Natural killer cell (primary cell): ENCODE results near the gene DHCR24. TPM values are rescaled to one million over a fixed set of nuclear protein-coding genes. Genes with fewer than 3 reads are reported as not detected.

Experiments
- ATAC-seq, 3 donors: fragments of 150-1000 bp in 2 of 3; fragments of 200-7000 bp in 1 of 3; cut with Tn5 transposase; 1 replicate in 1 of 3; 2 replicates in 2 of 3; pipeline ENCODE4 v1.10.0; 2021; ENCODE audit warnings: mild to moderate bottlenecking in 2 of 3, moderate library complexity in 2 of 3
- DNase-seq, 2 donors: peaks; one replicate each; pipeline versions ENCODE4 v3.0.0 to v3.0.0-alpha.2; 2013 to 2021; ENCODE audit warnings: mixed read lengths in 1 of 2
- H3K27ac ChIP-seq: one replicate; pipeline ENCODE4 v1.5.1; 2013; ENCODE audit warnings: mild to moderate bottlenecking, low read length
- H3K27me3 ChIP-seq: one replicate; pipeline ENCODE4 v1.6.1; 2013; ENCODE audit warnings: low read length; ENCODE audit not compliant: control insufficient read depth, insufficient read depth
- H3K36me3 ChIP-seq: one replicate; pipeline ENCODE4 v1.6.1; 2013; ENCODE audit warnings: low read length; ENCODE audit not compliant: control insufficient read depth, insufficient read depth
- H3K4me1 ChIP-seq: one replicate; pipeline ENCODE4 v1.6.1; 2013; ENCODE audit warnings: low read length; ENCODE audit not compliant: control insufficient read depth, insufficient read depth
- H3K4me3 ChIP-seq: one replicate; pipeline ENCODE4 v1.5.1; 2013; ENCODE audit warnings: low read length
- H3K9me3 ChIP-seq: one replicate; pipeline ENCODE4 v1.6.1; 2013; ENCODE audit warnings: low read length; ENCODE audit not compliant: control insufficient read depth, insufficient read depth
- H3K27ac Mint-ChIP-seq, 2 donors: one replicate each; pipeline ENCODE4 v1.8.0; 2022; ENCODE audit warnings: mild to moderate bottlenecking in 2 of 2, mixed read lengths in 2 of 2, moderate library complexity in 1 of 2
- H3K27me3 Mint-ChIP-seq, 2 donors: one replicate each; pipeline ENCODE4 v1.8.0; 2022; ENCODE audit warnings: low read depth in 2 of 2, mixed read lengths in 2 of 2
- H3K36me3 Mint-ChIP-seq: one replicate; pipeline ENCODE4 v1.8.0; 2022; ENCODE audit warnings: mixed read lengths
- H3K4me1 Mint-ChIP-seq, 2 donors: one replicate each; pipeline ENCODE4 v1.8.0; 2022; ENCODE audit warnings: mixed read lengths in 2 of 2
- H3K4me3 Mint-ChIP-seq: one replicate; pipeline ENCODE4 v1.8.0; 2022; ENCODE audit warnings: mild to moderate bottlenecking, moderate library complexity, mixed read lengths
- H3K9me3 Mint-ChIP-seq, 2 donors: one replicate each; pipeline ENCODE4 v1.8.0; 2022; ENCODE audit warnings: mixed read lengths in 2 of 2
- CTCF ChIP-seq: fragments of 200-600 bp; IDR thresholded peaks from one replicate; pipeline ENCODE4 v1.8.0; 2022; ENCODE audit warnings: antibody characterized with exemption
- WGBS: methylation state at CpG from one replicate; pipeline ENCODE4 v1.1.7; 2013; ENCODE audit warnings: missing lambda C conversion rate; ENCODE audit not compliant: insufficient coverage; 5-methylcytosine and 5-hydroxymethylcytosine counted together
- intact Hi-C: fragments of 100-400 bp; cut with micrococcal nuclease; formaldehyde crosslinking; loops from one replicate; pipeline ENCODE4 v1.14.2; 2022
- total RNA-seq, 4 donors: library from RNA; stranded (reverse); fragments of 120-200 nt in 1 of 4; gene quantifications; one replicate each; pipeline versions ENCODE4 v1.2.3 to v1.2.4, GENCODE V29; 2013 to 2022

Gene DHCR24
- total RNA-seq, 3 donors from 2014 or later (not counting 1 experiment from before 2014, with no cell fraction given) = 8.7 to 17.2 (median 10.4) TPM

GRCh38 chr1:54867717-54868057, 19.3 kb downstream of the DHCR24 start:
- Mint-ChIP-seq H3K27me3 (no peaks in the 10 kb centered on the region), H3K4me1 (no peaks in the 10 kb centered on the region), H3K4me3 (no peak overlapping the region), H3K36me3 (peaks cover 13% of the 10 kb centered on the region), H3K9me3 (no peaks in the 10 kb centered on the region), H3K27ac (no peak overlapping the region)
- Histone ChIP-seq H3K9me3 (no peaks in the 10 kb centered on the region), H3K4me3 (no peak overlapping the region), H3K4me1 (no peaks in the 10 kb centered on the region), H3K27ac (no peak overlapping the region), H3K36me3 (peaks cover 8% of the 10 kb centered on the region), H3K27me3 (no peaks in the 10 kb centered on the region)
- 82% methylated on average over 4 of the region's 4 CpGs for WGBS
- intact Hi-C loops = no loop called here
- DNase-seq (no peak), ATAC-seq (no peak)
- no peak for TF ChIP-seq CTCF

DNA sequence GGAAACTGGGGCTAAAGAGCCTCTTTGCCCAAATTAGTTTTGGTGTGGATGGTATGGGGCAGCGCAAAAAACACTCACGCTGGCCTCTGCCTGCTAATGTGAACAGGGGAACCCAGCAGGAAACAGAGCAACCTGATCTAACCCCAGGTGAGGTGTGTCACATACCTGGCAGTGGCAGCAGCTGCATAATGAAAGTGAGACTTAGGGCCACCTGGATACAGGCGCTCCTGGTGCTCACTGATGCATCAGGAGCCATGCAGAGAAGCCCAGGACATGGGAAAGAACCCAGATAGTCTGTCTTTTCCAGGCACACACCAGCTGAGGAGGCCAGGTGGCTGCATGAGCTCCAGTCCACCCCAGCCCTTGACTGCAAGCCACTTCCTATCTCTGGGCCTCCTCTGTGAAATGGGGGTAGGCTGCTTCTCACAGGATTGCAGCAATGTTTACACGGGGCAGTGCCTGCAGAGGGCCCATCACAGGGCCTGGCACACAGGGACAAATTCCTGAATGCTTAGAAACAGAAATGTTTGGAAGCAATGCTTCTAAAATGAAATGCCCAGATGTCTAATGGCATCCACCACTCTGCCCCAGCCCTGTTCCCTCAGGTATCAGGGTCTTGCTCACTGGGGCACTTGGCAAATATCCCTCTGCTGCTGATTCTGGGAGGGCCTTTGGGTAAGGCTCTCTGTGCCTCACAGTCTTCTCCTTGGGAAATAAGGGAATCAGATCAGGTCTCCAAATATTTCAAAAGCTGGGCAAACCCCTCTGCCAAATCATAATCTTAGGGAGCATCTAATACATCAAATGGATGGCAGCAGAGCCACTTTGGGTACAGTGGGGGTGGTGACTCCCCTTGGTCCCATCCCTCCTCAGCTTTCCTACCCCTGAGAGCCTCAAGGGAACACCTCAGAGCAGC, 19.9 kb downstream of the DHCR24 start:
- H3K4me1 ChIP-seq = no peaks in the 10 kb centered on the region
- WGBS = 81% methylated on average over 3 of the region's 4 CpGs
- H3K4me3 Mint-ChIP-seq = no peak overlapping the region
- ATAC-seq (no peak), DNase-seq (no peak)
- no peak overlapping the region for H3K27ac ChIP-seq
- intact Hi-C loops = no loop called here
- no peaks in the 10 kb centered on the region for H3K9me3 Mint-ChIP-seq
- H3K27me3 Mint-ChIP-seq = no peaks in the 10 kb centered on the region
- TF ChIP-seq CTCF = no peak
- H3K4me3 ChIP-seq = no peak overlapping the region
- no peaks in the 10 kb centered on the region for H3K27me3 ChIP-seq
- H3K36me3 ChIP-seq = peaks cover 6% of the 10 kb centered on the region
- no peaks in the 10 kb centered on the region for H3K9me3 ChIP-seq
- H3K27ac Mint-ChIP-seq = no peak overlapping the region
- H3K4me1 Mint-ChIP-seq = peaks cover 6% of the 10 kb centered on the region in 2 donors
- peaks cover 13% of the 10 kb centered on the region for H3K36me3 Mint-ChIP-seq

- Histone ChIP-seq H3K36me3 (peaks cover 4% of the 10 kb centered on the region), H3K9me3 (no peaks in the 10 kb centered on the region), H3K4me1 (peaks cover 10% of the 10 kb centered on the region), H3K27me3 (no peaks in the 10 kb centered on the region), H3K27ac (no peak overlapping the region), H3K4me3 (no peak overlapping the region)
- DNase-seq (no peak), ATAC-seq (no peak)
- Mint-ChIP-seq H3K4me1 (peaks cover 22% of the 10 kb centered on the region in 2 donors), H3K4me3 (no peak overlapping the region), H3K9me3 (no peaks in the 10 kb centered on the region), H3K27me3 (no peaks in the 10 kb centered on the region), H3K36me3 (peaks cover 13% of the 10 kb centered on the region), H3K27ac (no peak overlapping the region)
- WGBS = 97% methylated on average over 17 of the region's 17 CpGs
- TF ChIP-seq CTCF = no peak
- intact Hi-C loops = no loop called here
Measured at GRCh38 chr1:54865238-54866073, 21.5 kb downstream of the DHCR24 start.
